SH-SY5Y (cell line): ENCODE results near the gene ATP8A1.

Experiments
- GATA2 ChIP-seq: IDR thresholded peaks from 2 replicates; pipeline ENCODE4 v1.6.1; 2011; ENCODE audit warnings: mild to moderate bottlenecking, low read depth, low read length
- GATA3 ChIP-seq: IDR thresholded peaks from 2 replicates; pipeline ENCODE4 v1.6.1; 2011; ENCODE audit warnings: low read depth, mild to moderate bottlenecking, low read length, moderate library complexity

- TF ChIP-seq GATA2, result no peak
- TF ChIP-seq GATA3, result no peak
These were observed 265.6 kb downstream of the ATP8A1 start for GRCh38 chr4:42391355-42391664.
